Right kidney (tissue), 1 donor: Measurements from ENCODE around the gene VWA2.

Experiments used
- DNase-seq: peaks from one replicate; pipeline ENCODE4 v3.0.0-alpha.2; 2016

The VWA2 gene

DNA sequence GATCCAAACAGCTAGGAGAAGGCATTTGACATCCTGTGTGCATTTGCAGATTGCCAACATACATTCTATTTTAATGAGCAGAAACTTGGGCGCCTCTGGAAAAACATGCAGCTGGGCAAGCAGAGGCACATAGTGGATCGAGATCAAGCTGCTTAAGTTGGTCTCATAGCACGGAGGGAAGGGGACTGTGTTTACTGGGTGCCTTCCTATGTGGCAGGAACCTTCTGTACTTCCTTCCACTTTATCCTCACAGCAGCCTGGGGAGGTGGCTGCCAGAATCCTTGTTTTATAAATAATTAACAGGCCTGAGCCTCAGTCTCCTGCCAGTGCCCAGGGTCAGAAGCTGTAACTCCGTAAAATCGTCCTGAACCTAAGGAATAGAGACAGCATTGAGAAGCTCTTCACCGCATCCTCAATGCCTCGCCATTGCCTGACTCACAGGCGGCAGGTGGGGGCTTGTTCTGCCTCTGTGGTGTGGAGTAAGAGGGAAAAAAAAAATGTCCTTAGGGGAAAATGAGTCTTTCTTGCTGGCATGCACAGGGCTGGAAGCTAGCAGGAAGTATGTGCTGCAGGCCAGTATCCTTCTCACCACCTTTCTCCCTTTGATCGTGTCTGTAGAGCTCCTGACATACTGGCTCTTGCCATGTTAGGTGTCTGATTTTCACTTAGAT, 6.2 kb downstream of the VWA2 start:
- no peak for DNase-seq

DNA sequence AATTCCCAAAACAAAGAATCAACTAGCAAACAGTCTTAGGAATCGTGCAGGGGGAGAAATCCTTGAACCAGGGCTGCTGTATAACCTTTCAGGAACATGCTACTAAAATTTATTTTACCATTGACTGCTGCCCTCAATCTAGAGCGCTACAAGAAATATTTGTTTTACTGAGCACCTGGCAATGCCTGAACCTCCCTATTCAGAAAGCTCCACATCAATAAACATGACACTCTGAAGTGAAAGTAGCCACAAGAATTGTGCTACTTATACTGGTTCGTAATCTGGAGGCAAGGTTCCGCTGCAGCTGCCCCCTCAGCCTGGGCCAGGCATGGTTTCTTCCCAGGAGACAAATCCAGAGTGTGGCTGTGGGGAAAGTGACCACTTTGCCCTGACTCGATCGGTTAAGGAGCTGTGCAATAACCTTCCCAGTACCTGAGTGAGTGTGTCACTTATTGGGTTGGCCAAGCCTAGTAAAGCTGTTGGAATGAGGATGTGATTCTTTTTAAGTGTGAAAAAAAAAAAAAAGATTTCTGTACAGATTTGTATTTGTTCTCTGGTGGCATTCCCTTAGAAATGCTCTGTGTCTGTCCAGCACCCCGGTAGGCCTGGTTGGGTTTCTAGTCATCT, 7.7 kb downstream of the VWA2 start:
- DNase-seq: no peak

DNA sequence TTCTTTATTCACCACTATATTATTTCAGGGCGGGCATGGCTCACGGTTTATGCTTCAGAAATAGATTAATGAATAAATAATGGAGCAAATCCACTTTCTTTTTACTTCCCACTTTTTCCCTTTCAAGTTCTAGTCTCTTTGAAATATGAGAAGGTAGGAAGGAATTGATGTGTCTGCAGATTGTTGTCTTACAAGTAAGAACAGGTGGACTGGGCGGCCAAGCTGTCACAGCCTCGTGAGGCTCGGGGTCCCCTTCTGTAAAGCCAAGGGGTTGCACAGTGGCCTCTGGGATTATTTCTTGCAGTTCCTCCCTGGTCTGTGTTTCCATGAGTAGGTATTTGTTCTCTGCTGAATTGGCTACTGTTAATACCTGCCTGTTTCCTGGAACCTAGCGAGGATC, 11.2 kb downstream of the VWA2 start:
- no peak for DNase-seq

DNA sequence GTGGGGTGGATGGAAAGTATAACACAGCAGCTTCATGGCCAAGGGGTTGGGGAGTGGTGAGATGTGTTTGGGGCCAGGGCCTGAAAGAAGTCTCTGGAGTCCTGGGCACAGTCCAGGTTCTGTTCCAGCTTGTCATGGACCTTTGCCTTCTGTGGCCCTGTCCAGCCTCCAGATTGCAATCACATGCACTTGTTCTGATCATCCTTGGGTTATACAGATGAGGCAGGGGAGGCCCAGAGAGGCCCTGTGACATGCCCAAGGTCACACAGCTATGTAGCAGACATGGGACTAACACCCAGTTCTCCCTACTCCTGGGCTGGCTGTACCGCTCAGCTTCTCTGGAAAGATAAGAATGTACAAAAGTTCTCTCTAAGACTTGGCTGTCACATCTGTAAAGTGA, 11.7 kb downstream of the VWA2 start:
- DNase-seq: no peak

DNA sequence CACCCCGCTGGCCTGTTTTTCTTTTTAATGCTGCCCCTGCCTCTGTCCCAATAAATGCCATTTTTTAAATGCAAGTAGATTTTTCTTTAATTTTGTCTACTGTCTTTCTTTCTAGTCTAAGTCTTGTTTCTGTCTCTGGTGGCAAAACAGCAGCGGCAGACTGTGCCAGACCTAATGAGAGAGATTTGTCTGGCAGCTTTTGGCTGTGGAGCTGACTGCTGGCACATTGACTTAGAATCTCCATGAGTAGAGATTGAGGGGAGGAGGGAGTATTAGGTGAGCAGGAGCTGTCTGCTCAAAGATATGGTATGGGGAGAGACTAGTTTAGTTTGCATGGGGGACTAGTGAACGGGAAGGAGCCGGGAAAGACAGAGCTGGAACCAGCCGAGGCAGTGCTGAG, 13.0 kb downstream of the VWA2 start:
- no peak for DNase-seq

DNA sequence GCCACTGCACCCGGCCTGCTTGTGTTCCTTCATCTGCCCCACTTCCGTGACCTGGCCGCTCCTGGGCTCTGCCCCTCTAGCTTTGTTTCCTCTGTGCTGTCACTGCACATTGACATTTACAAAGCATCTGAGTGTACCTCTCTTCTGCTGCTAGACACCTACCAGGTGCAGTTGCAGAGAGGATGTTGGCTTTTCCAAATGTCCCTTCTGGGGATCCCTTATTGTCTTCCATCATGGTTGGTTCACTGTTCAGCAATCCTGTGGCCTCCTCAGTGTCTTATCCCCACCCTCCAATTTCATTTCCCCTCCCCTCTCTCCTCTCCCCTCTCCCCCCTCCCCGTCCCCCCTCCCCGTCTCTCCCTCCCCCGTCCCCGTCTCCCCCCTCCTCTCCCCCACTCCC, 13.8 kb downstream of the VWA2 start:
- no peak for DNase-seq

DNA sequence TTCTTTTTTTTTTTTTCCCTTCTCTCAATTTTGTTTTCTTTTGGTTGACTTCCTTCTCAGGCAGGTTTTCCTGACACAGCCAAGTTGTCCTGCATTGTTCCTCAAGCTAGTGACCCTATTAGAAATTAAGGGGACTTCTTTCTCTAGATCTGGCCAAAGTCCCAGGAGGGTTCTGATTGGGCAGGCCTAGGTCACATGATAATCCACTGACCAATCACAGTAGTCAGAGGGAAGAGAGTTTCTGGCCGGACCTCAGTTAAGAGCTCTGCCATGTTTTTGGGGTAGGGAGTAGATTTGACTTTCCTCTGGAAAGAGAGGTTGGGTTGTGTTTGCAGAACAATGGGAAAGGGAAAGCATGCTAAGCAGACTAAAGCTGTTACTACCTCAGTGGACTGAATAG, 16.2 kb downstream of the VWA2 start:
- no peak for DNase-seq

DNA sequence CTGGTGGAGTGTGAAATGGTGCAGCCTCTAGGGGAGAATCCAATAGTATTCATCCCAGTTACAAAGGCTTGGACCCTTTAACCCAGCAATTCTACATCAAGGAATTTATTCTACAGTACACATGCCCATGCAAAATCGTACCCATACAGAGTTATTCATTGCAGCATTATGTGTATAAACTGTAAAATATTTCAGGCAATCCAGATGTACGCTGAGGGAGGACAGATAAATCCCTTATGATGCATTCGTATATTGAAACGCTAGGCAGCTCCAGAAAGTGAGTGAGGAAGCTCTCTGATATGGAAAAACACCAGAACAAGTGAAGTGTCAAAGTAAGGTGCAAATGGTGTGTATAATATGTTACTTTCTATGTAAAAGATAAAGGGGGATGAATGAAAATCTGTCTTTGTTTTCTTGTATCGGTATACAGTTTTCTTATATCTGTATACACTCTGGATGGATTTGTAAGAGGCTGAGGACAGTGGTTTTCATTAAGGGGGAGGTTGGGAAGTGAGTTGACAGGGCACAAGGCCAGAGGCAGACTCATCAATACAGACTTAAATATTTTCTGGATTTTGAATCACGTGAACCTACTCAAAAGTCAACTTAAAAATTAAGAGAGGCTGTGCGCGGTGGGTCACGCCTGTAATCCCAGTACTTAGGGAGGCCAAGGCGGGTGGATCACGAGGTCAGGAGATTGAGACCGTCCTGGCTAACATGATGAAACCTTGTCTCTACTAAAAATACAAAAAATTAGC, 17.1 kb downstream of the VWA2 start:
- DNase-seq: no peak

DNA sequence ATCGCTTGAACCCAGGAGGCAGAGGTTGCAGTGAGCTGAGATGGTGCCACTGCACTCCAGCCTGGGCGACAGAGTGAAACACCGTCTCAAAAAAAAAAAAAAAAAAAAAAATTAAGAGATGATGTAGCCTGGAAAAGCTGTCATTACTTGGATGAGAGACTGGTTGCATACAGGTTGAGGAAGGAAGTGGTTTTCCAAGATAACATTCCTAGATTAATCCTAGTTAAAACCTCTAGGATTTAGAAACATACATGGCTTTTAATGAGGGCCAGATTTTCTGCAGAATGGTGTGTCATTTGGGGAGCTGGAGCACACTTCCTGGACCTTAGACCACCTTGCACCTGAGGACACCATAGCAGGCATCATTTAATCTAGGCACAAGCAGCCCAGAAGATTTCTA, 17.8 kb downstream of the VWA2 start:
- DNase-seq: no peak

DNA sequence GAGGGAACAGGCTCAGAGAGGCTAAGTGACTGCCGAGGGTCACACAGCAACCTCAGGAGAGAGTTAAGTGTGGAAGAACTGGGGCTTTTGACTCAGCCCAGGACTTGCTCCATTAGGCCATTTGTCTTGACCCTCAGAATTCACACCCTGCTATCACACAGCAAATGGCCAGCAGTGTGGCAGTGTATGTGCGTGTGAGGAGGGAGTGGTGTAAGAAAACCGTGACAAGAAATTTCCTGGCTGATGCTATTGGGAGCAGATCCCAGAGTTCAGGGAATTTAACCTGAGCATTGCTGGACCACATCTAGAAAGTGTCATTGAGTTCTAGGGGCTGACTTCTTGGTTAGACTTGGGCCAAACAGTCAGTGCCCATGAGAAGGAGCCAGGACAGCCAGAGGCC, 18.4 kb downstream of the VWA2 start:
- DNase-seq: no peak

DNA sequence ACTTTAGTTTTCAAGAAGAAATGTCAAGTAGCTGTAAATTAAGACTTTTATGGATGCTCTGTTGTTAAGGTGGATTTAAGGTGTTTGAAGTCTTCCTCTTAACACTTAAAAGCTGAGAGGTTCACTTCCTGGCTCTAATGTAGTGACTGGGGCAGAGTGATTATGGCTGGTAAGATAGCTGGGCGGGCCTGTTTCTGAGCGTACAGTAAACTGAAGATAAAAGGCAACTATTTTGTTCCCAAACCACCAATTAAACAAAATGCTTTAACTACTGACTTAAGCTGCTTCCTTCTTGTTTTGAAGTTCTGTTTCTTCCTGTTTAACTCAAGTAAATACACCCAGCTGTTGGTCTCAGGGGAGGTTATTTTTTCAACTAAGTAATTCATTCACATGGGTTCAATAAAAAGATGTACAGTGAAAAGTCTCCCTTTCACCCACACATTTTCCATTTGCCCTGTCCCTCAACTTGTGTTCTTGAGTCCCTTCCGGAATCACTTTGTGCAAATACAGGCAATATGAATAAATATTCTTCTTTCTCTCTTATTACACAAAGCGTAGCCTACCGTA, 19.3 kb downstream of the VWA2 start:
- DNase-seq: no peak

DNA sequence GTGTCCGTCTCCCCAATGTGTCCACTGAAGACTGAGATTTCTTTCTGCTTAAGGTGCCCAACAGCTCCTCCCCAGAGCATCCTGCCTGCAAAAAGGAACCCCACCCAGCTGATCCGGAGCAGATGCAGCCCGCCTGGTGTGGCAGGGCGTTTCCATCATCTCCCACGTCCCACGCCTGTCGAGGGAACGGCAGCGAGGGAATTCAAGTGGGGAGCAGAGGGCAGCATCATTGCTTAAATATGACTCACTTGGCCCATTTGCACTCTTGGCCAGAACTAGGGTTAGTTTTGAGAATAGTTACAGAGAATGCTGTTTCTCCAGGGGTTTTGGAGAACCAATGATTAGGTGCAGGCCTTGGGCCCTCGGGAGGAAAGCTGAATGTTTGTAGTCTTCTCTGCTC, 20.8 kb downstream of the VWA2 start:
- no peak for DNase-seq

DNA sequence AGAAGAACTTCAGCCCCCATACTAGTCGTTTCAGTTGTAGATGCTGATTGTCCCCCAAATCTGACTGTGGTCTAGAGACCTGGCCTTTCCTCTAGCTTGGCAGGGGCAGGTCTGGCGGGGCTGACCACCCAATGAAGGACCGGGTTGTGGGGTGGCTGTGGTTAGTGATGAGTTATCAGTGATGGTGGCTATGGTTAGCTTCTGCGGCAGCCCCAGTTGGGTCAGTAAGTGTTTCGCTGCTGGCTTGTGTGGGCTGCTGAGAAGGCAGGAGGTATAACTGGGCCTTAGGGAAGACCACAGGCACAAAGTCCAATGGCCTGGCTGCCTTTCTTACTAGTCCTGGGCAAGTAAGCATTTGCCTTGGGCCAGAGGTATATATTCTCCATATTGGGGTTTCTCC, 21.3 kb downstream of the VWA2 start:
- DNase-seq: no peak

DNA sequence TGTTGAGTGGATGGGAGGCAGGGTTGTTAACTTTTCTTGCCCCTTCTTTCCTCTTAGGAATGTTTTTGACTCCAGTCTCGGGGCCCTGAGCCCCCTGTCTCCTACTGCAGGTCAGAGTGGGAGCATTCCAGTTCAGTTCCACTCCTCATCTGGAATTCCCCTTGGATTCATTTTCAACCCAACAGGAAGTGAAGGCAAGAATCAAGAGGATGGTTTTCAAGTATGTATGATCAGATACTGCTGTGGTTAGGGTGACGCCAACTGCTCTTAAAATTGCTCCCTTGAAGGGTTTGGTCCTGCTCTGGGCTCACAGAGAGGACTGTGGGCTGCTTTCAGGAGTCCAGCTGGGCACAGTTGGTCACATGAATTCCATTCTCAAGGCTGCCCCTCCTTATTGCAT, 22.0 kb downstream of the VWA2 start:
- DNase-seq: no peak

DNA sequence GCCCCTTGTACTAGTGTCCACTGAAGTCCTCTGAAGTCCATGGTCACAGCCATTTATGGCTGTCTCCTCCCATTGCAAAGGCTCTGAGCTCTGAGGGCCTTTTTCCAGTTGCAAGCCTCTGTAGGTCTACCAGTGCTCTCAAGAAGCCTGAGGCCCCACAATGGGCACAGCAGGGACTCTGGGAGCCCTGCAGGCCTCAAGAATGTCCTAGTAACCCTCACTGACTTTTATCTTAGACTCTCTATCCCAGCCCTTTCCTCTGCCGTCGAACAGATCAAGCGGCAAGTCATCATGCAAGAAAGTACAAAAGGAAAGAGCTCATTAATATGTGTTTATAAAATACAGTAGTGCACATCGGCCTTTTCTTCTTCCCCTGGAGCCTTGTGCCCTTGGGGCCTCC, 23.4 kb downstream of the VWA2 start:
- no peak for DNase-seq

DNA sequence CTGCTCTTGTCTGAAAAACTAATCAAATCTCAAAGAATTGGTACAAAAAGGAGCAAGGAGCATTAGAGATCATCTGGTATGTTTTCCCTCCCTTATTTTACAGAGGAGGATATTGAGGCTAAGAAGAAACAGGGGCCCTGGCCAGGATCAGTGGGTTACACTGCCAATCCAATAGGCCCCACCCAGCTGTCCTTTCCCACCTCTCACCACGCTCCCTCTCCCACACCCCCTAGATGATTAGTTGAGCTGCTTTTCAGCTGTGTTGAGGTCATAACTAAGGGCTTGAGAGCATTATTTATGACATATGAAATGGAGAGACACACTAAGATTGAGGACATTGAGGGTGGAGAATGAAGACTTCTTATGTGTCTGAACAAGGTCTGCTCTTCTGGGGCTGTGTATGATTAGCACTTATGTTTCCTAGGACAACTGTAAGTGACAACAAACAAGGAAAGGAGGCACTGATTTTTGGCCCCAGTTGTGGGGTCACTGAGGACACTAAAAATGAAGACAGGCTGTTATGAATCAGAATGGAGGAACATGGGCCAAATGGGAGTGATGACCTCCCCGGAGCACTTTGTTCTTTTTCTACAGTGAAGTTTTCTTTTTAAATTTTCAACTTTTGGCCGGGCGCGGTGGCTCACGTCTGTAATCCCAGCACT, 26.5 kb downstream of the VWA2 start:
- no peak for DNase-seq

DNA sequence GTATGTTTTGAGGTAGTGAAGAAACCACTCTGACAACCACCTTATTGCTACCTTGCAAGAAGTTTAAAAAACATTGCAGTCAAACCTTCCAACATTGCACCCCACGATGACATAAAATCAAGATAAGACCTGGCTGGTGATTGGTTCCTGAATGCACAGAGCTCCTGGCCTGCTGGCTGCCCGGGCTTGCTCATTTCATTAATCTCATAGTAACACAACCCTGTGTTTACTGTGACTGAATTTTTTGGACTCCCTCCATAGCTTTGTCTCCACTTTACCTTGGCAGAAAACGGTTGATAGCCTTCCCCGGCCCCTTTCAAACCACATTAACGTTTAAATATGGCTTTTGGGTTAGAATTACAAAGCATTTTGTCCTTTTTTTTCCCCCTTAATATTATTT, 27.5 kb downstream of the VWA2 start:
- no peak for DNase-seq

DNA sequence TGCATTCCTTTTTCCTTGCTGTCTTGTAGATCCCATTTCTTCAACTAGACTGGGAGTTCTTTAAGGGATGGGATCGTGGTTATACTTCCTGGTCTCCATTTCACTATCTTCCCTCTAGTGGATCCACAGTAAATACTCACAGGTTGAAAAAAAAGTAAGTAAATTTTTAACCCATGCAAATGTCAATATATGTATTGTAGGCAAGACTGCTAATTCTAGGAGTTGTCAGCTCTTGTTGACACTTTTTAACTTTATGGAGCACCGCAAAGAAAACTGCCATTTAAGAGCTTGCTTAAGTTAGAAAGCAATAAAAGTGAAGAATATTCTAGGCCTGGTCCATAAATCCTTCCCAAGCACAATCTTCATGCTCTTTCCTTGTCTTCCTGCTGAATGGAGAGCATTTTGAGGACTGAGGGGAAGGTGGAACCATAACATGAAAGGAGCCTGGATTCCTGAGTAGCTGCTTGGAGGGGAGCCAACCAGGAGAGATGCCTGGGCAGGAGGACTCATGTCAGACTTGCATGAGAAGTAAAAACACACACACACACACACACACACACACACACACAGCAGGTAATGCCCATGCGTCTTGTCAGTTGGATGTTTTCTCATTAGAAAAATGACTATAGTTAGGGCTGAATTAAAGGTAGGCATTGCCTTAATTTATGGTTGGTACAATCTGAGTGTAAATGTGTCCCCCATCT, 32.2 kb downstream of the VWA2 start:
- no peak for DNase-seq

DNA sequence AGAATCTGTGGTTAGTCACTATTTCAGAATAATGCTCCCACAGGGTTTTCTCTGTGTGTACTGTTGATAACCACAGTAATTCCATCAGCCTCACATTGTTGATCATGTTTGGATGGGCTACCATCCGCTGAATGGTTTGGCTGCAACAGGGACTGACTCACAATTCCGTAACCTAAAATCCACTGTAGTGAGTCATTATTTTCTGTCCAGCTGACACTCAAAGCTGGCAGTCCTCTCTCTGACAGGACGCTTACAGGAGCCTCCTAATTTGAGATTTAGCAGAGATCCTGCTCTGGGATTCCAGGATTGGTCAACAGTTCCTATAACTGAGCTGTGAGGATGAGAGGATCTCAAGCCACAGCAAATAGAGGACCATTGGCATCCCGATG, 32.7 kb downstream of the VWA2 start:
- no peak for DNase-seq

DNA sequence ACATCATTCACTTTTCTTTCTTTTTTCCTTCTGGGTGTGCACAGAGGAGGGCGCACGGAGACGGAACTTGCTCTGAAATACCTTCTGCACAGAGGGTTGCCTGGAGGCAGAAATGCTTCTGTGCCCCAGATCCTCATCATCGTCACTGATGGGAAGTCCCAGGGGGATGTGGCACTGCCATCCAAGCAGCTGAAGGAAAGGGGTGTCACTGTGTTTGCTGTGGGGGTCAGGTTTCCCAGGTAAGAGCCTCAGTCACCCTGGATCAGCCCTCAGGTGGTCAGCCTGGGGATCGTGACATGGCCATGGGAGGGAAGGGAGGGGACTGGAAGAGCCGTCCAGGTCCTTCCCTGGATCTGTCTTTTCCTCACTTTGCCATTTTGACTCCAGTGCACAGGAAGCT, 33.6 kb downstream of the VWA2 start:
- no peak for DNase-seq

DNA sequence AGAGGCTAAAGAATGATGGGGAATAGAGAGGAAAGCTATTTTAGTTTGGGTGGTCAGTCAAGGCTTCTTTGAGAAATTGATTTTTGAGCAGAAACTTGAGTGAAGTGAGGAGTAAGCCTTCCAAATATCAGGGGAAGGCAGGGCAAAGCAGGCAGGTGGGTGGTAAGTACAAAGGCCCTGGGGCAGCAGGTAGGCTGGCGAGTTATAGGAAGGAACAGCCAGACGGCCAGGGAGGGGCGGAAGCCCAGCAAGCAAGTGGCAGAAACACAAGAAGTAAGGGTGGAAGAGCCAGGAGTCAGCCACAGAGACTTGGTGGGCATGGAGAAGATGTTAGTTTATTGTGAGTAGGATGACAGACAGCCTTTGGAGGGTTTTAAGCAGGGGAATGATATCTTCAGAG, 34.9 kb downstream of the VWA2 start:
- DNase-seq: no peak
